Stimulated activated CD4-positive, alpha-beta T cell treated with anti-CD3 and anti-CD28 coated beads, TNF-alpha, amount 100 ng/mL, for 48 hours (primary cell): ENCODE results near the gene RPIA.
"Not testable (repeated sequence)": the region's sequence is repeated elsewhere in the genome, so short reads cannot be mapped to it uniquely, and the experiment has no call there.

Experiments
- DNase-seq, 3 donors: peaks; one replicate each; pipeline ENCODE4 v3.0.0-alpha.2; 2020; ENCODE audit warnings: low read depth in 3 of 3

The RPIA gene

GRCh38 chr2:88735133-88735532 is 43.7 kb downstream of the RPIA start:
- DNase-seq, result no peak

- DNase-seq, result peak in 1 of 3 donors; percentile 34
Observed at GRCh38 chr2:88735853-88736252, 44.4 kb downstream of the RPIA start.

GRCh38 chr2:88736437-88736836 is 45.0 kb downstream of the RPIA start:
- no peak for DNase-seq

GRCh38 chr2:88737385-88737784 is 45.9 kb downstream of the RPIA start:
- DNase-seq, result no peak

GRCh38 chr2:88738271-88738670 is 46.8 kb downstream of the RPIA start:
- DNase-seq, result no peak

GRCh38 chr2:88739985-88740600 is 48.6 kb downstream of the RPIA start:
- DNase-seq, result peak; percentile 45 to 66 (median 53)

GRCh38 chr2:88746929-88747490 is 55.5 kb downstream of the RPIA start:
- DNase-seq, result no peak

GRCh38 chr2:88747990-88748389 is 56.5 kb downstream of the RPIA start:
- DNase-seq, result no peak

- no peak for DNase-seq
Observed at GRCh38 chr2:88751768-88752167, 60.3 kb downstream of the RPIA start.

GRCh38 chr2:88753833-88754584 is 62.5 kb downstream of the RPIA start:
- DNase-seq, result no peak

- DNase-seq, result no peak
Observed at GRCh38 chr2:88754585-88755320, 63.3 kb downstream of the RPIA start.

GRCh38 chr2:88755836-88756235 is 64.4 kb downstream of the RPIA start:
- DNase-seq, result no peak

GRCh38 chr2:88757025-88757424 is 65.6 kb downstream of the RPIA start:
- DNase-seq, result no peak

- DNase-seq, result not testable (repeated sequence)
Observed at GRCh38 chr2:88758702-88759101, 67.2 kb downstream of the RPIA start.

GRCh38 chr2:88760819-88761598 is 69.5 kb downstream of the RPIA start:
- no peak for DNase-seq

GRCh38 chr2:88764141-88764849 is 72.8 kb downstream of the RPIA start:
- DNase-seq, result no peak

GRCh38 chr2:88764850-88765153 is 73.3 kb downstream of the RPIA start:
- no peak for DNase-seq

- peak in 1 of 3 donors; percentile 50 for DNase-seq
Observed at GRCh38 chr2:88765154-88765888, 73.8 kb downstream of the RPIA start.

GRCh38 chr2:88765889-88766481 is 74.5 kb downstream of the RPIA start:
- DNase-seq, result not testable (repeated sequence)

GRCh38 chr2:88770016-88770415 is 78.5 kb downstream of the RPIA start:
- no peak for DNase-seq
